Left ventricle myocardium inferior (tissue), 1 donor: ENCODE data around the gene LTB4R2. TPM values are rescaled to one million over a fixed set of nuclear protein-coding genes. Genes with fewer than 3 reads are reported as not detected.

Source experiments
- DNase-seq: peaks from one replicate; pipeline ENCODE4 v3.0.0-alpha.2; 2020
- H3K27ac ChIP-seq: fragments of 200-600 bp; replicated peaks from 2 replicates; pipeline ENCODE4 v1.8.0; 2021
- H3K27me3 ChIP-seq: fragments of 200-600 bp; 2 replicates; pipeline ENCODE4 v1.8.0; 2021; ENCODE audit warnings: low read depth
- H3K36me3 ChIP-seq: fragments of 200-600 bp; 2 replicates; pipeline ENCODE4 v1.8.0; 2021
- H3K4me1 ChIP-seq: fragments of 200-600 bp; 2 replicates; pipeline ENCODE4 v1.8.0; 2021
- H3K4me3 ChIP-seq: fragments of 200-600 bp; 2 replicates; pipeline ENCODE4 v1.8.0; 2021; ENCODE audit warnings: mild to moderate bottlenecking, moderate library complexity
- H3K9me3 ChIP-seq: fragments of 200-600 bp; replicated peaks from 2 replicates; pipeline ENCODE4 v1.8.0; 2021
- intact Hi-C: fragments of 100-400 bp; cut with micrococcal nuclease; formaldehyde crosslinking; loops from one replicate; pipeline ENCODE4 v1.11.0; 2022
- total RNA-seq: library from RNA; stranded (reverse); fragmentation: NEBNext Ultra II Directional; extraction: Animal tissue kit (Norgen Biotek cat#: 25700); gene quantifications from one replicate; pipeline ENCODE4 v1.2.1, GENCODE V29; 2021
- TF ChIP-seq, protein P1 (sequence below): fragments of 200-600 bp; IDR thresholded peaks from 2 replicates; pipeline ENCODE4 v1.8.0; 2021; ENCODE audit warnings: antibody characterized with exemption, mild to moderate bottlenecking, borderline replicate concordance
- donor health status: DM: no; HTN: yes; CAD: no; lungs with severe emphysema.

Gene LTB4R2
- total RNA-seq, 1 donor from 2014 or later, result 0.71 TPM

DNA sequence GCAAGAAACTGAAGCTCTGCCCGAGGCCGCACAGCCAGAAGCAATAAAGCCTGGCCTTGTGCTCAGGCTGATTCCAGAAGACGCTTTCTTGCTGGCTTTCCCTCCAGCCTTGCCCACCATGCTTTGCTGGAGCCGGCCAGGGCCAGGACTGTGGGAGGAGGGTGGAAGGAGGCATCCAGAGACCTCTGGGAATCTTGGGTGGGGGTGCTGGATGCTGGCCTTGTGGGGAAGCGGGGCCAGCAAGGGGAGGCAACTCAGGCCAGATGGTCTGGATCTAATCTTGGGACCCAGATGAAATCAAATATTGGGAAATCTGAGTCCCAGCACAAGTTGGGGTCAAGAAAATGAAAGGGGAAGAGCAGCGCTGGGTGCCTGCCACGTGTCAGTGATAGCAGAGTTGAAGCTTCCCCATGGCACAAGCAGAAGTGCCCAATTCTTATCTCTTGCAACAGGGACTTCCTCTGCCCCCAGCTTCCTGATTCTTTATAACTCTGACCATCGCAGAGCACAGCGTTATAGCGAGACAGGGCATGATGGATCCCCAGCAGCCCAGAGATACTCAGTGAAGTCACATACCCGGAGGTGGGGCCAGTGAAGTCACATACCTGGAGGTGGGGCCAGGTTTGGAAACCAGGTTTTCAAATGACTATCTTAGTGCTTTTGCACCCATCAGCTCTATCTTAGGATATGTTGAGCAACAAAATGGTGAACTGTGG lies 32.2 kb upstream of the LTB4R2 start:
- TF ChIP-seq, protein P1, sequence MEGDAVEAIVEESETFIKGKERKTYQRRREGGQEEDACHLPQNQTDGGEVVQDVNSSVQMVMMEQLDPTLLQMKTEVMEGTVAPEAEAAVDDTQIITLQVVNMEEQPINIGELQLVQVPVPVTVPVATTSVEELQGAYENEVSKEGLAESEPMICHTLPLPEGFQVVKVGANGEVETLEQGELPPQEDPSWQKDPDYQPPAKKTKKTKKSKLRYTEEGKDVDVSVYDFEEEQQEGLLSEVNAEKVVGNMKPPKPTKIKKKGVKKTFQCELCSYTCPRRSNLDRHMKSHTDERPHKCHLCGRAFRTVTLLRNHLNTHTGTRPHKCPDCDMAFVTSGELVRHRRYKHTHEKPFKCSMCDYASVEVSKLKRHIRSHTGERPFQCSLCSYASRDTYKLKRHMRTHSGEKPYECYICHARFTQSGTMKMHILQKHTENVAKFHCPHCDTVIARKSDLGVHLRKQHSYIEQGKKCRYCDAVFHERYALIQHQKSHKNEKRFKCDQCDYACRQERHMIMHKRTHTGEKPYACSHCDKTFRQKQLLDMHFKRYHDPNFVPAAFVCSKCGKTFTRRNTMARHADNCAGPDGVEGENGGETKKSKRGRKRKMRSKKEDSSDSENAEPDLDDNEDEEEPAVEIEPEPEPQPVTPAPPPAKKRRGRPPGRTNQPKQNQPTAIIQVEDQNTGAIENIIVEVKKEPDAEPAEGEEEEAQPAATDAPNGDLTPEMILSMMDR, result no peak
- Histone ChIP-seq H3K9me3 (no peaks in the 10 kb centered on the region), H3K36me3 (no peaks in the 10 kb centered on the region), H3K4me1 (peaks cover 47% of the 10 kb centered on the region), H3K4me3 (no peak overlapping the region), H3K27me3 (no peaks in the 10 kb centered on the region), H3K27ac (peak overlapping the region; percentile 30)
- peak; percentile 42 for DNase-seq
- intact Hi-C loops, result no loop called here

DNA sequence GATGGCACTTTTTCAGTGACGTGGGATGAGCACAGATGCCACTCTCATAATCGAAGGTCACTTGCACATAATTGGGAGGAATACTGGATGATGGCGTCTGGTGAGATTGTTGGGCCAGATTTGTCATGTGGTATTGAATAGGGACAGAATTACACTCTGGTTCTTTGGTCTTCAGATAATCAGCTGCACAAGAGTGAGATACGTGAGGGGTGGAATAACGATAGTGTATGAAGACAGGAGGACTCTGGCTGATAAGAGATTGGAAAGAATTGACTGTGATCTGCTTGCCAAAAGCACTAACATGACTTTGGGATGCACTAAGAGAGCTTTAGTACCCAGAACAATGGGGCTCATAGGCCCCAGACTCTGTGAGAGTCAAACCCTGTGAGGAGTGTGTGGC lies 31.5 kb upstream of the LTB4R2 start:
- Histone ChIP-seq H3K4me1 (peaks cover 44% of the 10 kb centered on the region), H3K9me3 (no peaks in the 10 kb centered on the region), H3K4me3 (no peak overlapping the region), H3K27ac (peak overlapping the region; percentile 81), H3K36me3 (no peaks in the 10 kb centered on the region), H3K27me3 (no peaks in the 10 kb centered on the region)
- no peak for DNase-seq
- intact Hi-C loops, result no loop called here
- TF ChIP-seq, protein P1, result no peak

DNA sequence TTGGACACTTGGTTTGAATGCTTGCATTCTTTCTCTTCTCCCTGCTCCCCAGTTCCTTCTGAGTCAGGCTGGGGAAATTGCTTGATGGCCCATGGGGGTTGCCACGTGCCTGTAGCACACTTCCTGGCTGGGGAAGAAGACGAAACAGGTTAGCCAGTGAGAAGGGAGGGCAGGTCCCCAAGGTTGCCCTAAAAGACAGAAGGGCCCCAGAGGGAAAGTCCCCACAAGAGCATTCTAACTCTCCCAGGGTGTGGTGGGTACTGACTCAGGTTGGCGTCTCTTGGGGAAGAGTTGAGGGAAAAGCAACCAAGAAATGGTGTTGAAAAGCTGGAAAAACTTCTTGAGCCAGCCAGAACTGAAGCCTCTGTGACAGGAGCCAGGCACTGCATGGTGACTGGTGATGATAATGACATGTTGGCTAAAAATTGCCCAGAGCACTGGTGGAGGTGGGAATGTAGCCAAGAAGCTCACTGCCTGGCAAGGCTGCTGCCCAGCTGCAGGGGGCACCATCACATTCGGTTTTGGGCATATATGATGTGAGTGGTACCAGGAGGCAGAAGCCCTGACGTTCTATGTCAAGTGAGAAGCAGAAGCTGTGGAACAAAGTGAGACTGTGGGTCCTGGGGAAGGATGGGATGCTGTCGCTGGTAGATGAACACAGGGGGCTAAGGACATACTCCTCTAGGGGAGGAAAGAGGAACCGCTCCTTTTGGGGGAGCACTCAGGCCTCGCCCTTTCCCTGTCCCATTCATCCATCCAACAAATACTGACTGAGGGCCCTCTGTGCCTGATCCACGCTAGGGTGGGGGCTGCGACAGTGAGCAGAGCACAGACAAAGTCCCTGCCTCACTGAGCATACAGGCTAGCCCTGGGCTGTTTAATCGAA lies 30.4 kb upstream of the LTB4R2 start:
- no peak overlapping the region for H3K4me3 ChIP-seq
- H3K9me3 ChIP-seq, result no peaks in the 10 kb centered on the region
- H3K27ac ChIP-seq, result peak overlapping the region; percentile 81
- TF ChIP-seq, protein P1, result peak; percentile 62
- no peaks in the 10 kb centered on the region for H3K27me3 ChIP-seq
- H3K36me3 ChIP-seq, result no peaks in the 10 kb centered on the region
- intact Hi-C loops, result no loop called here
- H3K4me1 ChIP-seq, result peaks cover 34% of the 10 kb centered on the region
- DNase-seq, result peak; percentile 48

DNA sequence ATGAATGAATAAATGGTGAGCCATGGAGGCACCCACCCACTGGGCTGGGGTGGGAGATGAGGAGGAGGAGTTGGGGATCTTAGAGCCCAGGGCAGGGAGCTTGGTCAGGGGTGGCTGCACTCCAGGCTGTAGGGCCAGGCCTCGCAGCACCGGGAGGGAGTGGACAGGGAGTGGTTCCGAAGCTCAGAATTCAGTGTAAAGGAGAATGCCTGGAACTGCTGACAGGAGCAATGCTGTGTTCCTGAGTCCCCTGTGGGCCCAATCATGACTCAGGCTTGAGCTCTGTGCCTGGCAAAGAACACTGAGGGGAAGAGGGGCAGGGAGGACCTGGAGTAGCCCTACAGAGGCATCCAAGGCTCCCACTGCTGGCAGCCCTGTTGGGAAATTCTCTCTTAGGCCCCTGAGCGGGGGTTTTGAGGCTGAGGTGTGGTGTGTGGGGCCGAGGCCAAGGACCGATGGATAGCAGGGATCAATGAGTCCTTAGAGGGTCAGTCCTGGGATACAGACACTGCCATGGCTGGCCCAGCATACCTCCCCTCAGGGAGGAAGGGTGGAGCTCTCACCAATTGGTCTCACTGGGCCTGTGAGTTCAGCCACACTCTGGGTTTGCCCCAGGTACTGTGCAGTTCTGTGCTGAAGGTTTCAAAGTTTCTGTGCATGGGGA lies 29.0 kb upstream of the LTB4R2 start:
- intact Hi-C loops, result no loop called here
- H3K4me3 ChIP-seq, result no peak overlapping the region
- no peaks in the 10 kb centered on the region for H3K36me3 ChIP-seq
- no peaks in the 10 kb centered on the region for H3K27me3 ChIP-seq
- H3K4me1 ChIP-seq, result peaks cover 33% of the 10 kb centered on the region
- TF ChIP-seq, protein P1, result no peak
- DNase-seq, result no peak
- peak overlapping the region; percentile 81 for H3K27ac ChIP-seq
- H3K9me3 ChIP-seq, result no peaks in the 10 kb centered on the region

DNA sequence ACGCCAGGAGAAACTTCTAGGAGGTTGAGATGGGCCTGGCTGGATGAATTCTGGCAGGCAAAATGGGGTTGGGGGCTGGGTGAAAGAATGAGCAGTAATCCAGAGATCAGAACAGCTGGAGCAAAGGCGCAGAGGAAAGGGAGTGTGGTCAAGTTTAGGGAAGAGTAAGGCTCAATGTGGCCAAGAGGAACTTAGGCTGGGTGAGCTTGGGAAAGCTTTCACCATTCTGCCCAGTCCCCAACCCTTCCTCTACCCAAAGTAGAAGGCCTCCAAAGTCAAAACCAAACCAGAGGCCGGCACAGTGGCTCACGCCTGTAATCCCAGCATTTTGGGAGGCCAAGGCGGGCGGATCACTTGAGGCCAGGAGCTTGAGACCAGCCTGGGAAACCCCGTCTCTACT lies 28.3 kb upstream of the LTB4R2 start:
- H3K27me3 ChIP-seq, result no peaks in the 10 kb centered on the region
- no peak overlapping the region for H3K4me3 ChIP-seq
- no peaks in the 10 kb centered on the region for H3K9me3 ChIP-seq
- no peaks in the 10 kb centered on the region for H3K36me3 ChIP-seq
- peaks cover 33% of the 10 kb centered on the region for H3K4me1 ChIP-seq
- intact Hi-C loops, result no loop called here
- TF ChIP-seq, protein P1, result no peak
- DNase-seq, result no peak
- H3K27ac ChIP-seq, result no peak overlapping the region
